Calu3 (cell line): Measurements from ENCODE around the gene LATS2. TPM values are rescaled to one million over a fixed set of nuclear protein-coding genes. Genes with fewer than 3 reads are reported as not detected.

Source experiments
- BruUV-seq: library from RNA; stranded (reverse); fragments of 400-500 nt; replicated peaks from 2 replicates; lab custom pipeline; 2021; lab: Mats Ljungman, UMichigan
- CTCF ChIA-PET: fragments of 300-600 bp; sonication (Branson Sonifier 250); formaldehyde crosslinking; loops from one replicate; lab custom pipeline; 2022; ENCODE audit warnings: antibody characterized with exemption; lab: Charles Lee
- DNase-seq: peaks from one replicate; pipeline ENCODE4 v3.0.0; 2022
- H3K27ac Mint-ChIP-seq: one replicate; pipeline ENCODE4 v1.8.0; 2022; ENCODE audit warnings: mixed read lengths; ENCODE audit not compliant: unreplicated experiment
- H3K27me3 Mint-ChIP-seq: one replicate; pipeline ENCODE4 v1.8.0; 2022; ENCODE audit warnings: mixed read lengths; ENCODE audit not compliant: unreplicated experiment
- H3K36me3 Mint-ChIP-seq: one replicate; pipeline ENCODE4 v1.8.0; 2022; ENCODE audit warnings: mild to moderate bottlenecking, moderate library complexity, mixed read lengths; ENCODE audit not compliant: insufficient read depth, unreplicated experiment
- H3K4me1 Mint-ChIP-seq: one replicate; pipeline ENCODE4 v1.8.0; 2022; ENCODE audit warnings: mild to moderate bottlenecking, low read depth, mixed read lengths; ENCODE audit not compliant: unreplicated experiment
- H3K4me3 Mint-ChIP-seq: one replicate; pipeline ENCODE4 v1.8.0; 2022; ENCODE audit warnings: mild to moderate bottlenecking, low read depth, moderate library complexity, mixed read lengths; ENCODE audit not compliant: unreplicated experiment
- H3K9me3 Mint-ChIP-seq: one replicate; pipeline ENCODE4 v1.8.0; 2022; ENCODE audit warnings: low read depth, mixed read lengths; ENCODE audit not compliant: unreplicated experiment
- intact Hi-C: fragments of 100-400 bp; cut with micrococcal nuclease; formaldehyde crosslinking; loops from one replicate; pipeline ENCODE4 v1.10.0; 2022; ENCODE audit not compliant: unreplicated experiment
- total RNA-seq: library from RNA; stranded (reverse); gene quantifications from 2 replicates; pipeline ENCODE4 v1.2.3, GENCODE V29; 2022
- TF ChIP-seq, protein P1 (sequence below): fragments of 200-600 bp; IDR thresholded peaks from one replicate; pipeline ENCODE4 v1.8.0; 2022; ENCODE audit warnings: antibody characterized with exemption; ENCODE audit not compliant: unreplicated experiment

LATS2 gene
- total RNA-seq, 1 experiment from 2014 or later: 19.3 TPM

DNA sequence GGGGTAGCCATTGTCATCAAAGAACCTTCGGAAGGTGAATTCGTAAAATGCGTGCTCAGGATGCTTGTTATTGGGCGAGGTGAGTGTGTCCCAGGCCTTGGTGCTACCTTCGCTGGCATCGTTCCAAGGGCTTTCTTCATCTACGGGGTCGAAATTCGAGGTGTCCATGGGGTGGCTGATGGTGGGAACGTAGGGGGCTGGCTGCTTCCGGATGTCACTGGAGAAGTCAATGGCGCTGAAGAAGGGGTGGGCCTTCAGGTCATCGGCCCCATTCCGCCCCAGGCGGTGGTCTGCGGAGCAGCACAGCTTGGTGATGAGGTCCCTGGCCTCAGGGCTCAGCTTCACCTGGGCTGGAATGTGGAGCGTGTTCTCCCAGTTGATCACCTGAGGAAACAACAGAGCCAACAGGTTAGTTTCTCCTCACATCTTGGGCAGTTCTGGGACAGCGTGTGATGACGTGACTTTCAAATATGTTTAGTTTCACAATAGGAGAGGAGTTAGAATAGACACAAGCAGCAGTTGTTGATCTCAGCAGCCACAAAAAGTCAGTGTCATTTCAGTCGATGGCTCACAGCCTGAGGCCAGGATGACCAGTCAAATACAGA is 86.3 kb downstream of the LATS2 start:
- Mint-ChIP-seq H3K9me3 (no peaks in the 10 kb centered on the region), H3K4me1 (no peaks in the 10 kb centered on the region), H3K36me3 (peaks cover 31% of the 10 kb centered on the region), H3K4me3 (no peak overlapping the region), H3K27me3 (no peaks in the 10 kb centered on the region), H3K27ac (no peak overlapping the region)
- TF ChIP-seq, protein P1, sequence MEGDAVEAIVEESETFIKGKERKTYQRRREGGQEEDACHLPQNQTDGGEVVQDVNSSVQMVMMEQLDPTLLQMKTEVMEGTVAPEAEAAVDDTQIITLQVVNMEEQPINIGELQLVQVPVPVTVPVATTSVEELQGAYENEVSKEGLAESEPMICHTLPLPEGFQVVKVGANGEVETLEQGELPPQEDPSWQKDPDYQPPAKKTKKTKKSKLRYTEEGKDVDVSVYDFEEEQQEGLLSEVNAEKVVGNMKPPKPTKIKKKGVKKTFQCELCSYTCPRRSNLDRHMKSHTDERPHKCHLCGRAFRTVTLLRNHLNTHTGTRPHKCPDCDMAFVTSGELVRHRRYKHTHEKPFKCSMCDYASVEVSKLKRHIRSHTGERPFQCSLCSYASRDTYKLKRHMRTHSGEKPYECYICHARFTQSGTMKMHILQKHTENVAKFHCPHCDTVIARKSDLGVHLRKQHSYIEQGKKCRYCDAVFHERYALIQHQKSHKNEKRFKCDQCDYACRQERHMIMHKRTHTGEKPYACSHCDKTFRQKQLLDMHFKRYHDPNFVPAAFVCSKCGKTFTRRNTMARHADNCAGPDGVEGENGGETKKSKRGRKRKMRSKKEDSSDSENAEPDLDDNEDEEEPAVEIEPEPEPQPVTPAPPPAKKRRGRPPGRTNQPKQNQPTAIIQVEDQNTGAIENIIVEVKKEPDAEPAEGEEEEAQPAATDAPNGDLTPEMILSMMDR: no peak
- CTCF ChIA-PET: no interaction called here
- BruUV-seq: no TSS peak
- DNase-seq: no peak
- intact Hi-C loops: no loop called here

DNA sequence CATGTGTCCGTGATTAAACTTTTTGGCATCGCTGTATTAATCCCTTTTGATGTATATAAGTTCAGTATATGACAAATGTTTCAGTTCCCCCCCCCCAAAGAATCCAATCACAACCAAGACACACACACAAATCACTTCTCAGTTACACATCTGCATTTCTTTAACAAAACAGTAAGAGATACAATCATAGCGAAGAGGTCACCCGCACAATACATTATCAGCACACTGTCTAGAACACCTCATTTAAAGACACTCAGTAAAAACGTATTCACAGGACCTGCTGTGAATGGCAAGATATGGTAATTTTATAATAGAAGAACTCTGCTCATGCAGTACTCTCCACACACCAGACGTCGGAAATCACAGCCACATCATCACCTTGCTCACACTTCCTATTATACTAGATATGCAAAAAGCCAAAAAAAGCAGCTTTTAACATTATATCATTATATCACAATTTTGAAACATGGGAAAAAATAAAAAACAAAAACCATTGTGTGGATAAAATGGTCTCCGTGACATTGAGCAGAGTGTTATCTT is 87.4 kb downstream of the LATS2 start:
- H3K27ac Mint-ChIP-seq: no peak overlapping the region
- no peaks in the 10 kb centered on the region for H3K9me3 Mint-ChIP-seq
- no peak overlapping the region for H3K4me3 Mint-ChIP-seq
- H3K36me3 Mint-ChIP-seq: peaks cover 29% of the 10 kb centered on the region
- peaks cover 3% of the 10 kb centered on the region for H3K4me1 Mint-ChIP-seq
- no peaks in the 10 kb centered on the region for H3K27me3 Mint-ChIP-seq
- CTCF ChIA-PET: no interaction called here
- TF ChIP-seq, protein P1: no peak
- no peak for DNase-seq
- no TSS peak for BruUV-seq
- intact Hi-C loops: no loop called here

GRCh38 chr13:20972731-20973130 is 88.7 kb downstream of the LATS2 start:
- CTCF ChIA-PET: no interaction called here
- H3K36me3 Mint-ChIP-seq: peaks cover 27% of the 10 kb centered on the region

GRCh38 chr13:20969182-20969581 is 92.2 kb downstream of the LATS2 start:
- BruUV-seq: no TSS peak
- Mint-ChIP-seq H3K27ac (peak overlapping the region; percentile 47), H3K27me3 (no peaks in the 10 kb centered on the region)

More at GRCh38 chr13:20972731-20973130, 88.7 kb downstream of the LATS2 start:
- TF ChIP-seq, protein P1: no peak
- Mint-ChIP-seq H3K9me3 (no peaks in the 10 kb centered on the region), H3K4me1 (peaks cover 8% of the 10 kb centered on the region), H3K27ac (no peak overlapping the region), H3K4me3 (no peak overlapping the region), H3K27me3 (no peaks in the 10 kb centered on the region)
- intact Hi-C loops: no loop called here
- BruUV-seq: no TSS peak
- DNase-seq: no peak

More at GRCh38 chr13:20969182-20969581, 92.2 kb downstream of the LATS2 start:
- CTCF ChIA-PET: interaction anchor here (0.6 kb wide), 1 partner anchor 89 kb away, joined by 3 read pairs; no protein-coding TSS in a partner anchor
- Mint-ChIP-seq H3K4me1 (peaks cover 8% of the 10 kb centered on the region), H3K36me3 (peaks cover 7% of the 10 kb centered on the region), H3K4me3 (no peak overlapping the region), H3K9me3 (no peaks in the 10 kb centered on the region)
- intact Hi-C loops: no loop called here
- no peak for DNase-seq
- TF ChIP-seq, protein P1: no peak
